Superior temporal gyrus (tissue), 1 donor: ENCODE measurements around the gene HAUS2.
"Not testable (repeated sequence)": the region's sequence is repeated elsewhere in the genome, so short reads cannot be mapped to it uniquely, and the experiment has no call there.

Experiments used
- DNase-seq: peaks from one replicate; pipeline ENCODE4 v3.0.0-alpha.2; 2016; ENCODE audit errors: extremely low spot score

HAUS2 gene

GRCh38 chr15:42576040-42576594, 27.5 kb downstream of the HAUS2 start:
- peak; percentile 29 for DNase-seq

GRCh38 chr15:42576776-42577175, 28.1 kb downstream of the HAUS2 start:
- no peak for DNase-seq

- DNase-seq: no peak
Observed at GRCh38 chr15:42577514-42578031, 28.9 kb downstream of the HAUS2 start.

GRCh38 chr15:42578984-42579537, 30.4 kb downstream of the HAUS2 start:
- no peak for DNase-seq

- peak; percentile 90 for DNase-seq
Observed at GRCh38 chr15:42581272-42581730, 32.7 kb downstream of the HAUS2 start.

GRCh38 chr15:42582569-42583375, 34.1 kb downstream of the HAUS2 start:
- DNase-seq: peak; percentile 70

- peak; percentile 83 for DNase-seq
Observed at GRCh38 chr15:42584031-42584765, 35.6 kb downstream of the HAUS2 start.

- DNase-seq: no peak
Observed at GRCh38 chr15:42590619-42591237, 42.1 kb downstream of the HAUS2 start.

- DNase-seq: no peak
Observed at GRCh38 chr15:42591238-42591934, 42.7 kb downstream of the HAUS2 start.

GRCh38 chr15:42592716-42593115, 44.1 kb downstream of the HAUS2 start:
- DNase-seq: no peak

GRCh38 chr15:42593143-42593542, 44.5 kb downstream of the HAUS2 start:
- DNase-seq: no peak

- DNase-seq: no peak
Observed at GRCh38 chr15:42594095-42594494, 45.5 kb downstream of the HAUS2 start.

- no peak for DNase-seq
Observed at GRCh38 chr15:42595626-42596240, 47.1 kb downstream of the HAUS2 start.

- not testable (repeated sequence) for DNase-seq
Observed at GRCh38 chr15:42601316-42601715, 52.7 kb downstream of the HAUS2 start.

- DNase-seq: no peak
Observed at GRCh38 chr15:42602501-42602900, 53.9 kb downstream of the HAUS2 start.

GRCh38 chr15:42603978-42604377, 55.3 kb downstream of the HAUS2 start:
- no peak for DNase-seq

GRCh38 chr15:42604894-42605744, 56.5 kb downstream of the HAUS2 start:
- DNase-seq: no peak

- no peak for DNase-seq
Observed at GRCh38 chr15:42605796-42606195, 57.2 kb downstream of the HAUS2 start.

GRCh38 chr15:42608110-42608531, 59.5 kb downstream of the HAUS2 start:
- no peak for DNase-seq
